WTC11 (cell line): ENCODE data around the gene SRRM3. TPM values are rescaled to one million over a fixed set of nuclear protein-coding genes. Genes with fewer than 3 reads are reported as not detected.

Experiments
- ATAC-seq: fragments of 200-7000 bp; cut with Tn5 transposase; 2 replicates; pipeline ENCODE4 v1.10.0; 2021; ENCODE audit warnings: mild to moderate bottlenecking, moderate library complexity
- CTCF ChIA-PET: fragments of 300-600 bp; sonication (Branson Sonifier 250); formaldehyde crosslinking; loops from one replicate; lab custom pipeline; 2021; ENCODE audit warnings: antibody characterized with exemption; lab: Charles Lee
- POLR2A ChIA-PET: fragments of 350-600 bp; sonication (Branson Sonifier 250); formaldehyde crosslinking; loops from one replicate; lab custom pipeline; 2021; ENCODE audit warnings: antibody characterized with exemption; lab: Charles Lee
- DNase-seq: peaks from one replicate; pipeline ENCODE4 v3.0.0; 2021; ENCODE audit warnings: low spot score
- H3K27ac Mint-ChIP-seq: 2 replicates; pipeline ENCODE4 v1.8.0; 2021; ENCODE audit warnings: mixed read lengths
- H3K27me3 Mint-ChIP-seq: 2 replicates; pipeline ENCODE4 v1.8.0; 2021; ENCODE audit warnings: low read depth, mild to moderate bottlenecking, moderate library complexity, mixed read lengths
- H3K36me3 Mint-ChIP-seq: 2 replicates; pipeline ENCODE4 v1.8.0; 2021; ENCODE audit warnings: mixed read lengths
- H3K4me1 Mint-ChIP-seq: 2 replicates; pipeline ENCODE4 v1.8.0; 2022; ENCODE audit warnings: mixed read lengths
- H3K4me3 Mint-ChIP-seq: 2 replicates; pipeline ENCODE4 v1.8.0; 2021; ENCODE audit warnings: mild to moderate bottlenecking, moderate library complexity, mixed read lengths
- H3K9me3 Mint-ChIP-seq: 2 replicates; pipeline ENCODE4 v1.8.0; 2021; ENCODE audit warnings: mixed read lengths
- ESRRA ChIP-seq: sonication (generic); formaldehyde crosslinking; IDR thresholded peaks from 2 replicates; pipeline ENCODE4 v1.8.1; 2022; ENCODE audit warnings: mild to moderate bottlenecking, missing genetic modification reagents, borderline replicate concordance
- FOXJ3 ChIP-seq: sonication (generic); formaldehyde crosslinking; IDR thresholded peaks from 2 replicates; pipeline ENCODE4 v1.9.0; 2021; ENCODE audit warnings: missing genetic modification reagents, mild to moderate bottlenecking, borderline replicate concordance
- GRHL2 ChIP-seq: fragments of 250-450 bp; sonication (Bioruptor Pico); IDR thresholded peaks from 2 replicates; pipeline ENCODE4 v1.8.0; 2022; ENCODE audit warnings: mild to moderate bottlenecking, moderate library complexity; ENCODE audit not compliant: insufficient replicate concordance, severe bottlenecking
- JUN ChIP-seq: sonication (generic); formaldehyde crosslinking; IDR thresholded peaks from 2 replicates; pipeline ENCODE4 v1.8.0; 2023; ENCODE audit warnings: mild to moderate bottlenecking, missing genetic modification reagents
- NFATC4 ChIP-seq: fragments of 250-450 bp; sonication (Bioruptor Pico); IDR thresholded peaks from 2 replicates; pipeline ENCODE4 v1.9.0; 2021; ENCODE audit warnings: mild to moderate bottlenecking
- NR1H2 ChIP-seq: sonication (generic); formaldehyde crosslinking; IDR thresholded peaks from 2 replicates; pipeline ENCODE4 v1.9.0; 2021; ENCODE audit warnings: mild to moderate bottlenecking, moderate library complexity, missing genetic modification reagents
- RELA ChIP-seq: sonication (generic); formaldehyde crosslinking; IDR thresholded peaks from 2 replicates; pipeline ENCODE4 v1.8.1; 2022; ENCODE audit warnings: missing genetic modification reagents, mild to moderate bottlenecking, borderline replicate concordance
- RORB ChIP-seq: fragments of 250-450 bp; sonication (Bioruptor Pico); IDR thresholded peaks from 2 replicates; pipeline ENCODE4 v1.9.0; 2021; ENCODE audit warnings: mild to moderate bottlenecking
- TEAD1 ChIP-seq: sonication (generic); formaldehyde crosslinking; IDR thresholded peaks from 2 replicates; pipeline ENCODE4 v1.8.0; 2022; ENCODE audit warnings: mild to moderate bottlenecking, missing genetic modification reagents
- ZNF232 ChIP-seq: sonication (generic); formaldehyde crosslinking; IDR thresholded peaks from 2 replicates; pipeline ENCODE4 v1.8.0; 2022; ENCODE audit warnings: mild to moderate bottlenecking, missing genetic modification reagents
- ZNF423 ChIP-seq: fragments of 250-450 bp; sonication (Bioruptor Pico); IDR thresholded peaks from 2 replicates; pipeline ENCODE4 v2.1.2; 2022; ENCODE audit warnings: mild to moderate bottlenecking, moderate library complexity
- total RNA-seq: library from RNA; stranded (reverse); gene quantifications from 3 replicates; pipeline ENCODE4 v1.2.3, GENCODE V29; 2021
- TF ChIP-seq, protein P1 (sequence below): sonication (generic); formaldehyde crosslinking; IDR thresholded peaks from 2 replicates; pipeline ENCODE4 v1.8.1; 2023; ENCODE audit warnings: mild to moderate bottlenecking, missing genetic modification reagents, borderline replicate concordance
- TF ChIP-seq, protein P2 (sequence below): sonication (generic); formaldehyde crosslinking; IDR thresholded peaks from 2 replicates; pipeline ENCODE4 v1.8.0; 2022; ENCODE audit warnings: missing genetic modification reagents
- TF ChIP-seq, protein P3 (sequence below): sonication (generic); formaldehyde crosslinking; IDR thresholded peaks from 2 replicates; pipeline ENCODE4 v1.8.0; 2023; ENCODE audit warnings: mild to moderate bottlenecking, missing genetic modification reagents
- TF ChIP-seq, protein P4 (sequence below): sonication (generic); formaldehyde crosslinking; IDR thresholded peaks from 2 replicates; pipeline ENCODE4 v1.8.1; 2023; ENCODE audit warnings: mild to moderate bottlenecking, missing genetic modification reagents, moderate library complexity
- TF ChIP-seq, protein P5 (sequence below): fragments of 250-450 bp; sonication (Bioruptor Pico); IDR thresholded peaks from 2 replicates; pipeline ENCODE4 v1.8.0; 2021; ENCODE audit warnings: mild to moderate bottlenecking
- TF ChIP-seq, protein P6 (sequence below): fragments of 250-450 bp; sonication (Bioruptor Pico); IDR thresholded peaks from 2 replicates; pipeline ENCODE4 v1.9.0; 2021; ENCODE audit warnings: moderate library complexity, mild to moderate bottlenecking, inconsistent platforms, borderline replicate concordance
- TF ChIP-seq, protein P7 (sequence below): fragments of 250-450 bp; sonication (Bioruptor Pico); IDR thresholded peaks from 2 replicates; pipeline ENCODE4 v2.1.2; 2022; ENCODE audit warnings: mild to moderate bottlenecking, moderate library complexity

SRRM3 gene
- total RNA-seq, 1 experiment from 2014 or later = 17.7 TPM

DNA sequence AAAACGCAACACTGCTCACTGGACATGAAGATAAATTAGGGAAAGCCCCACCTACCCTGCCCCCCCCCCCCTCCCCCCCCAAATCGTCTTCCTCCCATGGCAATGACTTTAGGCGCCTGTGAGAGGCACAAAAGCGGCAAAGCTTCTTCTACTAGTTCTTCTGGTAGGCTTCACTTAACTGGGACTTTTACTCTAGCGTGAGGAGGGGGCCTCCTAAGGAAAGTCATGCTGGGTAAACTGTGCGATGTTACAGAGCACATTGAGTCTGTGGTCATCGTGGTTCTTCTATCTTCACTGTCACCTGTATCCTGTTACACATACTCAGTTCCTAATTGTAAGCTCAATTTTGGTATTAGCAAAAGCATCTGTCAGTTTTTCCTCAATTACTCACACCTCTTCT, 125.9 kb downstream of the SRRM3 start:
- no peak for DNase-seq
- Mint-ChIP-seq H3K4me3 (no peak overlapping the region), H3K27me3 (no peaks in the 10 kb centered on the region), H3K4me1 (peaks cover 7% of the 10 kb centered on the region), H3K36me3 (peaks cover 57% of the 10 kb centered on the region), H3K9me3 (no peaks in the 10 kb centered on the region), H3K27ac (peak overlapping the region; percentile 86; the same call in 1 of the 2 replicates)
- TF ChIP-seq NR1H2 (CRISPR knock-in tag) (no peak), ESRRA (CRISPR knock-in tag) (no peak), RORB (CRISPR knock-in tag) (no peak), TEAD1 (no peak), NFATC4 (CRISPR knock-in tag) (no peak), GRHL2 (CRISPR knock-in tag) (no peak), FOXJ3 (CRISPR knock-in tag) (no peak)
- TF ChIP-seq, protein P1, sequence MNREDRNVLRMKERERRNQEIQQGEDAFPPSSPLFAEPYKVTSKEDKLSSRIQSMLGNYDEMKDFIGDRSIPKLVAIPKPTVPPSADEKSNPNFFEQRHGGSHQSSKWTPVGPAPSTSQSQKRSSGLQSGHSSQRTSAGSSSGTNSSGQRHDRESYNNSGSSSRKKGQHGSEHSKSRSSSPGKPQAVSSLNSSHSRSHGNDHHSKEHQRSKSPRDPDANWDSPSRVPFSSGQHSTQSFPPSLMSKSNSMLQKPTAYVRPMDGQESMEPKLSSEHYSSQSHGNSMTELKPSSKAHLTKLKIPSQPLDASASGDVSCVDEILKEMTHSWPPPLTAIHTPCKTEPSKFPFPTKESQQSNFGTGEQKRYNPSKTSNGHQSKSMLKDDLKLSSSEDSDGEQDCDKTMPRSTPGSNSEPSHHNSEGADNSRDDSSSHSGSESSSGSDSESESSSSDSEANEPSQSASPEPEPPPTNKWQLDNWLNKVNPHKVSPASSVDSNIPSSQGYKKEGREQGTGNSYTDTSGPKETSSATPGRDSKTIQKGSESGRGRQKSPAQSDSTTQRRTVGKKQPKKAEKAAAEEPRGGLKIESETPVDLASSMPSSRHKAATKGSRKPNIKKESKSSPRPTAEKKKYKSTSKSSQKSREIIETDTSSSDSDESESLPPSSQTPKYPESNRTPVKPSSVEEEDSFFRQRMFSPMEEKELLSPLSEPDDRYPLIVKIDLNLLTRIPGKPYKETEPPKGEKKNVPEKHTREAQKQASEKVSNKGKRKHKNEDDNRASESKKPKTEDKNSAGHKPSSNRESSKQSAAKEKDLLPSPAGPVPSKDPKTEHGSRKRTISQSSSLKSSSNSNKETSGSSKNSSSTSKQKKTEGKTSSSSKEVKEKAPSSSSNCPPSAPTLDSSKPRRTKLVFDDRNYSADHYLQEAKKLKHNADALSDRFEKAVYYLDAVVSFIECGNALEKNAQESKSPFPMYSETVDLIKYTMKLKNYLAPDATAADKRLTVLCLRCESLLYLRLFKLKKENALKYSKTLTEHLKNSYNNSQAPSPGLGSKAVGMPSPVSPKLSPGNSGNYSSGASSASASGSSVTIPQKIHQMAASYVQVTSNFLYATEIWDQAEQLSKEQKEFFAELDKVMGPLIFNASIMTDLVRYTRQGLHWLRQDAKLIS (CRISPR knock-in tag) = no peak
- TF ChIP-seq, protein P2, sequence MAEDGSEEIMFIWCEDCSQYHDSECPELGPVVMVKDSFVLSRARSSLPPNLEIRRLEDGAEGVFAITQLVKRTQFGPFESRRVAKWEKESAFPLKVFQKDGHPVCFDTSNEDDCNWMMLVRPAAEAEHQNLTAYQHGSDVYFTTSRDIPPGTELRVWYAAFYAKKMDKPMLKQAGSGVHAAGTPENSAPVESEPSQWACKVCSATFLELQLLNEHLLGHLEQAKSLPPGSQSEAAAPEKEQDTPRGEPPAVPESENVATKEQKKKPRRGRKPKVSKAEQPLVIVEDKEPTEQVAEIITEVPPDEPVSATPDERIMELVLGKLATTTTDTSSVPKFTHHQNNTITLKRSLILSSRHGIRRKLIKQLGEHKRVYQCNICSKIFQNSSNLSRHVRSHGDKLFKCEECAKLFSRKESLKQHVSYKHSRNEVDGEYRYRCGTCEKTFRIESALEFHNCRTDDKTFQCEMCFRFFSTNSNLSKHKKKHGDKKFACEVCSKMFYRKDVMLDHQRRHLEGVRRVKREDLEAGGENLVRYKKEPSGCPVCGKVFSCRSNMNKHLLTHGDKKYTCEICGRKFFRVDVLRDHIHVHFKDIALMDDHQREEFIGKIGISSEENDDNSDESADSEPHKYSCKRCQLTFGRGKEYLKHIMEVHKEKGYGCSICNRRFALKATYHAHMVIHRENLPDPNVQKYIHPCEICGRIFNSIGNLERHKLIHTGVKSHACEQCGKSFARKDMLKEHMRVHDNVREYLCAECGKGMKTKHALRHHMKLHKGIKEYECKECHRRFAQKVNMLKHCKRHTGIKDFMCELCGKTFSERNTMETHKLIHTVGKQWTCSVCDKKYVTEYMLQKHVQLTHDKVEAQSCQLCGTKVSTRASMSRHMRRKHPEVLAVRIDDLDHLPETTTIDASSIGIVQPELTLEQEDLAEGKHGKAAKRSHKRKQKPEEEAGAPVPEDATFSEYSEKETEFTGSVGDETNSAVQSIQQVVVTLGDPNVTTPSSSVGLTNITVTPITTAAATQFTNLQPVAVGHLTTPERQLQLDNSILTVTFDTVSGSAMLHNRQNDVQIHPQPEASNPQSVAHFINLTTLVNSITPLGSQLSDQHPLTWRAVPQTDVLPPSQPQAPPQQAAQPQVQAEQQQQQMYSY (CRISPR knock-in tag) = no peak
- POLR2A ChIA-PET = no interaction called here
- CTCF ChIA-PET = interaction anchor here (0.6 kb wide), 1 partner anchor 23 kb away, joined by 4 read pairs; no protein-coding TSS in a partner anchor
- no peak for ATAC-seq

DNA sequence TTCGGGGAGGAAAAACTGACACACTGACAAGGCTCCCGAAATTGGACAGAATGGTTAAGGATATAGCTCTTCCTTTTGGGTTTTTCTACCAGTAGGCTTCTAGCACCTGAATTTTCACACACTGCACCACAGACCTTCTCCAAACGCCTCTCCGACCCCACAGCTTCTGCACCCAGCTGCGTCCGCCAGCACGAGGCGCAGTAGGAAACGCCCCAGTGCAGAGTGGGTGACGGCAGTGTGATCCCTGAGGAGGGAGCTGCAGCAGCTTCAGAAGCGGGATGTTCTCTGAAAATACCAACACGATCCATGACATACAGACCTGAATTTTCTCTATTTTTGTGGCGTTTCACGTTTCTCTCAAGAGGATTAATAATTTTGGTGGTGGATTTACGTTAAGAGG, 126.7 kb downstream of the SRRM3 start:
- CTCF ChIA-PET = interaction anchor here (1.1 kb wide), 1 partner anchor 15 kb away, joined by 4 read pairs; no protein-coding TSS in a partner anchor
- DNase-seq (no peak), ATAC-seq (no peak)
- H3K4me1 Mint-ChIP-seq = peaks cover 9% of the 10 kb centered on the region
- H3K27me3 Mint-ChIP-seq = no peaks in the 10 kb centered on the region
- TF ChIP-seq ZNF423 (CRISPR knock-in tag) = no peak
- TF ChIP-seq, protein P3, sequence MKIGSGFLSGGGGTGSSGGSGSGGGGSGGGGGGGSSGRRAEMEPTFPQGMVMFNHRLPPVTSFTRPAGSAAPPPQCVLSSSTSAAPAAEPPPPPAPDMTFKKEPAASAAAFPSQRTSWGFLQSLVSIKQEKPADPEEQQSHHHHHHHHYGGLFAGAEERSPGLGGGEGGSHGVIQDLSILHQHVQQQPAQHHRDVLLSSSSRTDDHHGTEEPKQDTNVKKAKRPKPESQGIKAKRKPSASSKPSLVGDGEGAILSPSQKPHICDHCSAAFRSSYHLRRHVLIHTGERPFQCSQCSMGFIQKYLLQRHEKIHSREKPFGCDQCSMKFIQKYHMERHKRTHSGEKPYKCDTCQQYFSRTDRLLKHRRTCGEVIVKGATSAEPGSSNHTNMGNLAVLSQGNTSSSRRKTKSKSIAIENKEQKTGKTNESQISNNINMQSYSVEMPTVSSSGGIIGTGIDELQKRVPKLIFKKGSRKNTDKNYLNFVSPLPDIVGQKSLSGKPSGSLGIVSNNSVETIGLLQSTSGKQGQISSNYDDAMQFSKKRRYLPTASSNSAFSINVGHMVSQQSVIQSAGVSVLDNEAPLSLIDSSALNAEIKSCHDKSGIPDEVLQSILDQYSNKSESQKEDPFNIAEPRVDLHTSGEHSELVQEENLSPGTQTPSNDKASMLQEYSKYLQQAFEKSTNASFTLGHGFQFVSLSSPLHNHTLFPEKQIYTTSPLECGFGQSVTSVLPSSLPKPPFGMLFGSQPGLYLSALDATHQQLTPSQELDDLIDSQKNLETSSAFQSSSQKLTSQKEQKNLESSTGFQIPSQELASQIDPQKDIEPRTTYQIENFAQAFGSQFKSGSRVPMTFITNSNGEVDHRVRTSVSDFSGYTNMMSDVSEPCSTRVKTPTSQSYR (CRISPR knock-in tag) = no peak
- H3K9me3 Mint-ChIP-seq = no peaks in the 10 kb centered on the region
- H3K36me3 Mint-ChIP-seq = peaks cover 60% of the 10 kb centered on the region
- POLR2A ChIA-PET = no interaction called here
- peak overlapping the region; percentile 64; the same call in 1 of the 2 replicates for H3K27ac Mint-ChIP-seq
- H3K4me3 Mint-ChIP-seq = no peak overlapping the region

DNA sequence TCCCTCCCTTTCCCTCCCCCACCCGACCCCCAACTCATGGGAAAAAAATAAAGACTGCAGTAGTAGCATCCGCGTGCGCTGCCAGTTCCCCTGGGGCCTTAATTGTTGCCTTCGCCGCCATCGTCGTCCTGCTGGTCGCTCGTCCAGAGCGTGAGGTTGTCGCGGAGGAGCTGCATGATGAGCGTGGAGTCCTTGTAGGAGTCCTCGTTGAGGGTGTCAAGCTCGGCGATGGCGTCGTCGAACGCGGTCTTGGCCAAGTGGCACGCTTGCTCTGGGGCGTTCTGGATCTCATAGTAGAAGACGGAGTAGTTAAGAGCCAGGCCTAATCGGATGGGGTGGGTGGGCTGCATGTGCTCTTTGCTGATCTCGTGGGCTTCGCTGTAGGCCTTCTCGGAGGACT, 127.8 kb downstream of the SRRM3 start:
- ChIA-PET CTCF (no interaction called here), POLR2A (no interaction called here)
- Mint-ChIP-seq H3K4me1 (peaks cover 14% of the 10 kb centered on the region), H3K4me3 (no peak overlapping the region), H3K27me3 (no peaks in the 10 kb centered on the region), H3K27ac (no peak overlapping the region; the same call in 1 of the 2 replicates), H3K9me3 (no peaks in the 10 kb centered on the region), H3K36me3 (peaks cover 63% of the 10 kb centered on the region)
- no peak for ATAC-seq
- no peak for DNase-seq
- TF ChIP-seq, protein P4, sequence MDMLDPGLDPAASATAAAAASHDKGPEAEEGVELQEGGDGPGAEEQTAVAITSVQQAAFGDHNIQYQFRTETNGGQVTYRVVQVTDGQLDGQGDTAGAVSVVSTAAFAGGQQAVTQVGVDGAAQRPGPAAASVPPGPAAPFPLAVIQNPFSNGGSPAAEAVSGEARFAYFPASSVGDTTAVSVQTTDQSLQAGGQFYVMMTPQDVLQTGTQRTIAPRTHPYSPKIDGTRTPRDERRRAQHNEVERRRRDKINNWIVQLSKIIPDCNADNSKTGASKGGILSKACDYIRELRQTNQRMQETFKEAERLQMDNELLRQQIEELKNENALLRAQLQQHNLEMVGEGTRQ (CRISPR knock-in tag) = no peak
- no peak for TF ChIP-seq JUN (CRISPR knock-in tag)
- TF ChIP-seq, protein P5, sequence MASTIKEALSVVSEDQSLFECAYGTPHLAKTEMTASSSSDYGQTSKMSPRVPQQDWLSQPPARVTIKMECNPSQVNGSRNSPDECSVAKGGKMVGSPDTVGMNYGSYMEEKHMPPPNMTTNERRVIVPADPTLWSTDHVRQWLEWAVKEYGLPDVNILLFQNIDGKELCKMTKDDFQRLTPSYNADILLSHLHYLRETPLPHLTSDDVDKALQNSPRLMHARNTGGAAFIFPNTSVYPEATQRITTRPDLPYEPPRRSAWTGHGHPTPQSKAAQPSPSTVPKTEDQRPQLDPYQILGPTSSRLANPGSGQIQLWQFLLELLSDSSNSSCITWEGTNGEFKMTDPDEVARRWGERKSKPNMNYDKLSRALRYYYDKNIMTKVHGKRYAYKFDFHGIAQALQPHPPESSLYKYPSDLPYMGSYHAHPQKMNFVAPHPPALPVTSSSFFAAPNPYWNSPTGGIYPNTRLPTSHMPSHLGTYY = no peak
- TF ChIP-seq, protein P6, sequence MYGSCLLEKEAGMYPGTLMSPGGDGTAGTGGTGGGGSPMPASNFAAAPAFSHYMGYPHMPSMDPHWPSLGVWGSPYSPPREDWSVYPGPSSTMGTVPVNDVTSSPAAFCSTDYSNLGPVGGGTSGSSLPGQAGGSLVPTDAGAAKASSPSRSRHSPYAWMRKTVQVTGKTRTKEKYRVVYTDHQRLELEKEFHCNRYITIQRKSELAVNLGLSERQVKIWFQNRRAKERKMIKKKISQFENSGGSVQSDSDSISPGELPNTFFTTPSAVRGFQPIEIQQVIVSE (CRISPR knock-in tag) = no peak
- TF ChIP-seq, protein P7, sequence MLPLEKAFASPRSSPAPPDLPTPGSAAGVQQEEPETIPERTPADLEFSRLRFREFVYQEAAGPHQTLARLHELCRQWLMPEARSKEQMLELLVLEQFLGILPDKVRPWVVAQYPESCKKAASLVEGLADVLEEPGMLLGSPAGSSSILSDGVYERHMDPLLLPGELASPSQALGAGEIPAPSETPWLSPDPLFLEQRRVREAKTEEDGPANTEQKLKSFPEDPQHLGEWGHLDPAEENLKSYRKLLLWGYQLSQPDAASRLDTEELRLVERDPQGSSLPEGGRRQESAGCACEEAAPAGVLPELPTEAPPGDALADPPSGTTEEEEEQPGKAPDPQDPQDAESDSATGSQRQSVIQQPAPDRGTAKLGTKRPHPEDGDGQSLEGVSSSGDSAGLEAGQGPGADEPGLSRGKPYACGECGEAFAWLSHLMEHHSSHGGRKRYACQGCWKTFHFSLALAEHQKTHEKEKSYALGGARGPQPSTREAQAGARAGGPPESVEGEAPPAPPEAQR (CRISPR knock-in tag) = no peak
- TF ChIP-seq RELA (CRISPR knock-in tag) = no peak
- TF ChIP-seq ZNF232 (CRISPR knock-in tag) = no peak
